Body of pancreas (tissue), 4 donors: ENCODE data around the gene KATNAL2.

Experiments used
- CTCF ChIP-seq, 7 experiments: fragments of 450-650 bp in 4 of 7; fragments of 200-600 bp in 3 of 7; sonication (generic) in 3 of 7; IDR thresholded peaks; one replicate each; pipeline ENCODE4 v1.5.1; 2016 to 2019; ENCODE audit warnings: antibody characterized with exemption in 7 of 7
- POLR2A ChIP-seq, 3 donors: fragments of 450-650 bp; IDR thresholded peaks; one replicate each; pipeline ENCODE4 v1.6.1; 2016; ENCODE audit warnings: antibody characterized with exemption in 3 of 3, mild to moderate bottlenecking in 2 of 3

GRCh38 chr18:46917803-46918600, 600 bp downstream of the KATNAL2 start:
- TF ChIP-seq CTCF (IDR thresholded peaks at IDR 0.05) (no peak), POLR2A (IDR thresholded peaks at IDR 0.05) (no peak)
